AG10803 (cell line): ENCODE results near the gene GID8.
A peak's percentile ranks its signal among the peaks of the same experiment; 100 is the strongest.

Experiments used
- DNase-seq: peaks from one replicate; pipeline ENCODE4 v3.0.0; 2010; ENCODE audit warnings: low read depth
- H3K4me3 ChIP-seq: 2 replicates; pipeline ENCODE4 v1.5.1; 2011; ENCODE audit warnings: mild to moderate bottlenecking, low read length, control low read depth
- TF ChIP-seq, protein P1 (sequence below): conservative IDR thresholded peaks from 2 replicates; pipeline ENCODE4 v1.5.1; 2011; ENCODE audit warnings: mild to moderate bottlenecking, low read length, control low read depth, inconsistent platforms

GID8 gene

DNA sequence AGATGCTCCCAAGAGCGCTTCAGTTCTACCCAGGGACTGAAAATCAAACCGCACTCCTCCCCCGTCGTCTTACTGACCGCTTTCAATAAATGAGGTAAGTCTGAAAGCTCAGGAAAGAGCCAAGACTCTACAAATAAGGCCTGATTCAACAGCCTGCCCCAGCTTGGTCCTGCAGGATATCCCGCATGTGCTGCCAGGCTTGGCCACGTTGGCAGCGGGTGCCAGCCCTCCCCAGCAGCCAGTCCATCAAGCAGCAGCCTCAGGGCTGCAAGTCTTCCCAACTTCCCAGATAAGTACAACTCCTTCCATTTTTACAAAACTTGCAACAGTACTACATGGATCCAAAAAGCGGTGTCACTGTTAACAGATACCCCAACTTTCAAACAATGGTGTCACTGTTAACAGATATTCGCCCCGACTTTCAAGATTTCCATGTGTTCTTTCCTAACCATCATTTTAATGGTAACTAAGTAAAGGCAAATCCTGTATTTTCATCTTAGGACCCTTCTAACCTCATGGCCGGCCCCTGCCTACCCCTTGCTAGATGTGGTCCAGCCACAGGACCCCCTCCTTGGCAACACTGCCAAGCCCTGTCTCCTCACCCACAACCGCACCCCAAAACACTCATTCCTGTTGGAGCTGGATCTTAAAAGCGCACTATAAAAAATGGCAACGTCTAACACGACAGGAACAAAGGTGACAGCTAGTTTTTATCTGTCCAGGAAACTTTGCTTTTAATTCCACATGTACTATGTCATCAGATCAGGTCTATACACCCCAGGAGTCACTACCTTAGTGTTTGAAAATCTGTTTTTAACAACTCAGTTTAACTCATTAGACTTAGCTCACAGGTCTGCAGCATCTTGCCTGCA, 39.6 kb upstream of the GID8 start:
- H3K4me3 ChIP-seq, result no peak overlapping the region
- TF ChIP-seq, protein P1, sequence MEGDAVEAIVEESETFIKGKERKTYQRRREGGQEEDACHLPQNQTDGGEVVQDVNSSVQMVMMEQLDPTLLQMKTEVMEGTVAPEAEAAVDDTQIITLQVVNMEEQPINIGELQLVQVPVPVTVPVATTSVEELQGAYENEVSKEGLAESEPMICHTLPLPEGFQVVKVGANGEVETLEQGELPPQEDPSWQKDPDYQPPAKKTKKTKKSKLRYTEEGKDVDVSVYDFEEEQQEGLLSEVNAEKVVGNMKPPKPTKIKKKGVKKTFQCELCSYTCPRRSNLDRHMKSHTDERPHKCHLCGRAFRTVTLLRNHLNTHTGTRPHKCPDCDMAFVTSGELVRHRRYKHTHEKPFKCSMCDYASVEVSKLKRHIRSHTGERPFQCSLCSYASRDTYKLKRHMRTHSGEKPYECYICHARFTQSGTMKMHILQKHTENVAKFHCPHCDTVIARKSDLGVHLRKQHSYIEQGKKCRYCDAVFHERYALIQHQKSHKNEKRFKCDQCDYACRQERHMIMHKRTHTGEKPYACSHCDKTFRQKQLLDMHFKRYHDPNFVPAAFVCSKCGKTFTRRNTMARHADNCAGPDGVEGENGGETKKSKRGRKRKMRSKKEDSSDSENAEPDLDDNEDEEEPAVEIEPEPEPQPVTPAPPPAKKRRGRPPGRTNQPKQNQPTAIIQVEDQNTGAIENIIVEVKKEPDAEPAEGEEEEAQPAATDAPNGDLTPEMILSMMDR, result no peak
- DNase-seq, result no peak

GRCh38 chr20:62898970-62899632, 38.8 kb upstream of the GID8 start:
- no peak for DNase-seq
- TF ChIP-seq, protein P1, result no peak
- H3K4me3 ChIP-seq, result no peak overlapping the region

DNA sequence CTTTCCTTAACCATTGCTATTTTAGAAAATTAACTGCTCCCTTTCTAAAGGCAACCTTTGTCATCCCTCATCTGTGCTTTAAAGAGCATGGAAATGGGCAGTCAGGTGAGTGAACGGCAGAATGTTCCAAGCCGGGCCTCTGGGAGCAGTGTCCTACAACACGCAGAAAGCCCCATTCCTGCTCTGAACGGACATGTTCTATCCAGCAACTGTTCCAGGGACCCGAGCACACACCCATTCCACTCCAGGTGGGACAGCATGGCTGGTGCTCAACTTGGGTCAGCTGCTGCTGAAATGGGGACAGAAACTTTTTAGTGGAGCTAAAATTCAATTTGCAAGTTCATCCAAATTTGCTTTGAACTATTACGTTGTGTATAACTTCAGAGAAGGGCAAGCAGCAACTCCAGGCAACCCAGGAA, 38.3 kb upstream of the GID8 start:
- TF ChIP-seq, protein P1, result peak; percentile 28
- no peak for DNase-seq
- H3K4me3 ChIP-seq, result no peak overlapping the region

DNA sequence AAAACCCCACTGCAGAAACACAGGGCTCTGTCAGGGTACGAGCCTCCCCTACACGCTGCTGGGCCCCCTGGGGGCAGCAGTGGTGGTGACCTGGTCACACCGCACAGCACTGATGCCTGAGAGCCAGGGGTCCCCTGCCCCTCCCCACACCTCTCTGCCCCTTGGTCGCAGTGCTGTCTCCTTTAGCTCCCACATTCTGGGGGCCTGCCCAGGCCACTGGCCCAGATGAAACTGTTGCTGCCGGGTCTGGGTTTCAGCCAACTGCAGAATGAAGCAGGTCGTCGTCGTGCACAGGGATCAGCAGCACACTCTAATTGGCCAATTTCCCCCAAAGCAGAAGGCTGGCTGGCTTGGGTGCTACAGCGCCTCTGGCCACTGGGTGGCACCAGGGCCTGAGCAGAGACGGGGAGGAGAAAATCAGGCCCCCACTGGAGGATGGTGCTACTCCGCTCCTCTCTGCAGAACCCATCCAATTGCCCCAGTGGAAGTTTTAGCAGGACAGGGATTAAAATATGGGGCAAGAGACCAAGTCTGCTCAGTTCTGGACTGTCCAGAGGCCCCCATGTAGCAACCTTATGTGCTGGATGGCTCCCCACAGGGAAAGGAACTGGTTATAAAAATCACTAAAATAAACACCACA, 37.8 kb upstream of the GID8 start:
- TF ChIP-seq, protein P1, result peak; percentile 93
- H3K4me3 ChIP-seq, result no peak overlapping the region
- peak; percentile 67 for DNase-seq

DNA sequence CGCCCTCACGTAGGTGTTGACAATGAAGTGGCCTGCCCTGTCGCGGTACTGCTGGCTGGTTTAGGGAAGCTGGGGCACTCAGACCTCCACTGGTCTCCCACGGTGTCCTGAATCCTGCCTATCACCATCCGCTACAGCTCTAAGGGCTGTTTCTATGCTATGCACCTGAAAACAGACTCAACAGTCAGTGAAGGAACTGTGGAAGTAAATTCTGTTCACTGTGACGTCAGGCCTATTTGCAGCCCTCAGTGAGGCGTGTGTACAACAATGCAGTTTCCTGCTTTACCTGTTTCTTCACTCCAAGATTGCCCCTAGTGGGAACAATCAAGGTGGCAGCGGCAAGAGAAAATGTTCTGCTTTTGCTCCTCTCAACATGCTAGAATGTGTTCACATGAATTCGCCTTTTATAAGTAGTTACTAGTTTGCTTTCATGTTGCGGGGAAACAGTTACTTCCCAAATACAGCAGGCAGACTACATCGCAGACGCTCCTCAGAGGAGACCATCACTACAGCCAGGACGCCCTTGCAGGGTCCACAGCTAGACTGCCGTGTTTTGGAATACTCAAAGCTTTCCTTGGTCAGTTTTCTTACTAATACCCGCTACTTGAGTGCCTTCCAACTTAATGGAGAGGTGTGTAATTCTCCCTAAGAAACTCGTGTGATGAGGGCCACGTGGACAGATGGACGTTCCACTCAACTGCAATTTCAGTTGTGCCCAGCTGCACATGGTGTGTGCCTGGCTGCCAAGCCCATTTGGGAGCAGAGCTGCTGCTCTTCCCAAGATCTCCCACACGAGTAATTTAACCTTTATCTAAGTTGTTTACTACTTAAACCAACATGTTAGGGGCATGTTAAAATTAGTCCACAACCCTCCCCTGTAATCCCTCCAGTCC, 37.0 kb upstream of the GID8 start:
- no peak overlapping the region for H3K4me3 ChIP-seq
- DNase-seq, result no peak
- TF ChIP-seq, protein P1, result 0 out of 2 replicates have a peak, but pooled peaks have one; percentile 19

DNA sequence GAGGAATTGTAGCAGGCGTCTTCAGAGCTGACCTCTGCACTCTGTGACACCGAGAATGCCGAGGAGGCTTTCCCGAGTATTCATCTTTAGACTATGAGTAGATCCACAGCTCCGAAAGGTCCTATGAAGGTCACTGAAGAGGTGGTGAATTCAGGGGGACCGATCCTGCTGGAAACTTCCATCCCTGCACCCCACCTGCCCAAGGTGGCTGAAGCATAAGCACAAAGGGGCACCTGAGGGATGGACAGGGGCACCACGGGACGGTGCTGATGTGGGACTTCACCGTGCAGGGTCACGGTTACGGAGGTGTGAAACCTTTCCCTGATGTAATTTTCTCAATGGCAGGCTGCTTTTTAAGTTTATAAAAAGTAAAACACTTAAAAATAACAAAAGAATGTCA, 36.1 kb upstream of the GID8 start:
- no peak for DNase-seq
- H3K4me3 ChIP-seq, result no peak overlapping the region
- TF ChIP-seq, protein P1, result no peak
